ENCODE data around the gene RBBP4.
"Not testable (repeated sequence)": the region's sequence is repeated elsewhere in the genome, so short reads cannot be mapped to it uniquely, and the experiment has no call there.

Gene RBBP4

DNA sequence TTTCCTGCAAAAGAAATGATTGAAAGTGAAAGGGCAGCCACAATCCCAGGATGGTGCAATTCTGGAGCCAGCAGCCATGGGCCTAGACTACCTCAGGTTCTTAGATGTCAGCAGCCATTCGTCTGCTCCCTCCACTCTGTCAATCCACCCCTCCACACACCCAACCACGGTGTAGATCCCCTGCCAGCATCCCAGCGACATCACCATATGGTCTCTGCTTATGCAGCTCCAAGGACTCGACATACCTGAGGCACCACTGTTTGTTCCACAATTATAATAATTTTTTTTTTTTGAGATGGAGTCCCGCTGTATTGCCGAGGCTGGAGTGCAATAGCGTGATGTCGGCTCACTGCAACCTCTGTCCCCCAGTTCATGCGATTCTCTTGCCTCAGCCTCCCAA, 45.0 kb downstream of the RBBP4 start:
- DNase-seq = no peak

DNA sequence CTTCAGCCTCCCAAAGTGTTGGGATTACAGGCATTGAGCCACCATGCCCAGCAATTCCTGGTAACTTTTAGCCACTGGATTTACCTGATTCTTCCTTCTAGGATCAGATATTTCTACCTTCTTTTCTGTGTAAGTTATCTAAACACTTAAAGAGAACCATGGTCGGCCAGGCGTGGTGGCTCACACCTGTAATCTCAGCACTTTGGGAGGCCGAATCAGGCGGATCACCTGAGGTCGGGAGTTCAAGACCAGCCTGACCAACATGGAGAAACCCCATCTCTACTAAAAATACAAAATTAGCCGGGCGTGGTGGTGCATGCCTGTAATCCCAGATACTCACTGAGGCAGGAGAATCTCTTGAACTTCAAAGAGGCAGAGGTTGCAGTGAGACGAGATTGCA, 46.0 kb downstream of the RBBP4 start:
- DNase-seq = not testable (repeated sequence)

DNA sequence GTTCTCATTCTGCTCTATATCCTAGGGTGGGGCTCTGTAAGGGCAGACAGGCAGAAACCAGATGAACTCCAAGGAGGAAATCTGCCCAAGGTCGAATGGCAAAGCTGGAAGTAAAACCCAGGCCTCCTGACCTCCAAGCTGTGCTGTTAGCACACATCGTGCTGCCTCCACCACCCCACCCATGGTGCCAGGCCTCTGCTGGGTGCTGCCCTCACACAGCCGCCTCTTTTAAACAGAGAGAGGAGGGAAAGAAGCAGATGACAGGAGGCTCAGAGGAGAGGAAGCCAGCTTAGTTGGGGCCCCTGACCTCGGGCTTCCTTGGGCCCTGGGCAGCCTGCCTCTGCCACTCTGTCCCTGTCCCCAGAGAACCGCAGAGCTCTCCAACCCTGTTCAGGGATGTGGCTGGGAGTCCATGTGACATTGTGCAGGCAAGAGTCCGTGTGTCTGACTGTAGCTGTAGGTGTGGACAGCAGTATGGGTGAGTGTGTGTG, 50.5 kb downstream of the RBBP4 start:
- DNase-seq = no peak

DNA sequence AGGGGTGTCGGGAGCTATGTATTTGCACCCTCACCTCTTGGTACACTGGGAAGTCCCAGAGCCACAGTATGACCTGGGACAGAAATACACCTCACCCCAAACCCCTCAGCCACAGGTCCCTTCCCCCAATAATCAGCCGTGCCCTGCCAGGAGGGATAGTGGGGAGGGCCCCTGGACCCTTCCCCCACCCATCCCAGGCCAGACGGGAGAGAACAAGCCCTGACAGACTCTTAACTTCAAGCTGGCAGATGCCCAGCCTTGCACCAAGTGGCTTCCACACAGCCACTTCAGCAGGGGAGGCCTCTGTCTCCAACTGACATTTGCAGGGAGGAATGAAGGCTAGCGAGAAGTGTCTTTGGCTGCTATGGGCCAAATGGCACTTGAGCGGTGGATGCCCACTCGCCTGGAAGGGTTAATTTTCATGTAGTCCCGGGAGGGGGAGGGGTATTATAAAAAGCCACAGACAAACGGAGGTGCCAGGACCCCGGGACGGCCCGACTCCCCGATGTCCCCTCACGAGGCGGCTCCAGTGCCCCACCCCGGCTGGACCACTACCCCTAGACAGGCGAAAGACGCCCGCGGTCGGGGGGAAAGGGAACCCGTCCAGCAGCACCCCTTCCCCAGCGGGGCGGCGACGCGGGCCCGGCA, 51.1 kb downstream of the RBBP4 start:
- no peak for DNase-seq

DNA sequence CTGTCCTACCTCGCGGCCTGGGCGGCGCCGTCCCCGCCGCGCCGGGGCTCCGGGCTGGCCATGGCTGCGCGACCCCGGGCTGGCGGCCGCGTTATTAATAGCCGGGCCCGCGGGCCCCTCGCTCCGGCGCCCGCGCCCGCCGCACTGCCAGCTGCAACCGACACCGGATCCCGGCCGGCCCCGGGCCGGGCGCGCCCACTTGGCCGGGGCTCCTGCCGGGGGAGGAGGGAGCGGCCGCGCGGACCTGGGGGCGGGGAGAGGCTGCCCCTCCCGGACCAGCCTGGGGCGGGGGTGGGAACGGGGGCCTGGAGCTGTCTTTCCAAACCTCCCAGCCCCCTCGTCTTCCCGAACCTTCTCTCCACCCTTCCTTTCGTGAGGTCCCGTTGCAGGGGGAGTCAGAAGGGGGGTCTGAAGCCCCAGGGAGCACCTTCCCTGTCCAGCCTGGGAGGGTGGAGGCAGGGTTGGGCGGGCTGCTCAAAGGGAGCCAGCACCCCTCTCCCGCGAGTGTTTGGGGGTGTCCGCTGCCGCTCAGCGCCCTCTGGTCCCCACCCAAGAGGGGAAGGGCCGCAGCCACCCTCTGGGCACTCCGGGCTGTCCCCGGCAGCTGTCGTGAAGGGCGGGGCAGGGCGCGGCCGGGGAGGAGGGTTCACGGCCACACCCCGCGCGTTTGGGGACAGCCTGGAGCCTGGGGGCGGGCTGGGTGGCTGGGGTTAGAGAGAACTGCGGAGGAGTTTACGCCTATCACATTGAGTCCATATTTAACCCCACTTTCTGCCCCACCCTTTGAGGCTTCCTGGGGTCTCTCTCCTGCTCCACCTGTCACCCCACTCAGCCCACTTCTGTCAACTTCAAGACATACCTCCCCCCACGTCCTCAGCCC, 51.8 kb downstream of the RBBP4 start, which contains the start of gene SYNC:
Gene SYNC (minus strand): TSS at position 172 of the 880 bp plus-strand sequence. CDS start 110 bp downstream, at position 62.
- peak; percentile 11 for DNase-seq

DNA sequence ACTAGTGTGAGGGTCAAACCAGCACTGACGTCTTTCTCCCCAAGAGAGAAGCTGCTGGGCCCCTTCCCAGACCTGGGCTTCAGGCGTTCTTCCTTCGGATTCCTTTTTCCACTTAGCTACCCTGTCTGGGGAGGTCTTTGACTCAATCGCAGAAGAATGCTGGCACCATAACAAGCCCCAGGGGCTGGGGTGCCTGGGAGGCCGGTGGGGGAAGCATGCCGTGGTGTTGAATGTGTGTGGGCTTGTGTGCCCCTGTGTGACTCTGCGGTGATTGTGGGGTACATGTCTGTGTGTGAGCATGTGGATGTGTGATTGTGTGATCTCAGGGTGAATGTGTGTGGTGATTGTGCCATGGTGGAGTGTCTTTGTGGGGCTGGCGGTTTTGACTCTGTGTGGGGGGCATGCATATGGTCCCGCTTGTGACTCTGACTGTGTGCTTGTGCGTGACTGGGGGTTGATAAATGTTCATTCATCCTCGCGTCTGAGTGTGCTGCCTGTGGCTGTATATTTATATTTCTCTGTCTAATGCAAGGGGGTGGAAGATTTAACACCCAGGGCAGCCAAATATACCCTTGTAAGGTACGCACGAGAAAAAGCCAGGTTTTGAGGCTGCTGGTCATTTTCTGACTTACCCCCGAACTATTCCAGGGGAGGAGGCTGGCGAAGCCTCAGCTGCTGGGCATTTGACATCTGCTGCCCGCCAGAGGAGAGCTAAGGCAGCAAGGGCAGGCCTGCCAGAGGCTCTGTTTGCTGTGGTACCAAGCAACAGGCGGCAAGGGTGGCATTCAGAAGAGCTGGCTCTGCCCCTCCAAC, 52.7 kb downstream of the RBBP4 start:
- peak; percentile 48 for DNase-seq

DNA sequence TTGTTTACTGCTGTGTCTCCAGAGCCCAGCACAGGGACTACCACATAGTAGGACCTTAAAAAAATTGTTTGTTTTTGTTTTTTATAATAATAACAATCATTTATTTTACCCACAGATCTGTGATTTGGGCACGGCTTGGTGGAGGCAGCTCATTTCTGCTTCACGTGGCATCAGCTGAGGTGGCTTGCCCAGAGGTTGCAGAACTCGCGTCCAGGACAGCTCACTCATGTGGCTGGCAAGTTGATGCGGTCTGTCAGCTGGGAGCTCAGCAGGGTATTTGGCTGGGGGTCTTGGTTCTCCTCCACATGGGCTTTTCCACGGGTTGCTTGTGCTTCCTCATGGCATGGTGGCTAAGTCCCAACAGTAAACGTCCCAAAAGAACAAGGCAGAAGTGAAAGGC, 54.5 kb downstream of the RBBP4 start:
- no peak for DNase-seq

DNA sequence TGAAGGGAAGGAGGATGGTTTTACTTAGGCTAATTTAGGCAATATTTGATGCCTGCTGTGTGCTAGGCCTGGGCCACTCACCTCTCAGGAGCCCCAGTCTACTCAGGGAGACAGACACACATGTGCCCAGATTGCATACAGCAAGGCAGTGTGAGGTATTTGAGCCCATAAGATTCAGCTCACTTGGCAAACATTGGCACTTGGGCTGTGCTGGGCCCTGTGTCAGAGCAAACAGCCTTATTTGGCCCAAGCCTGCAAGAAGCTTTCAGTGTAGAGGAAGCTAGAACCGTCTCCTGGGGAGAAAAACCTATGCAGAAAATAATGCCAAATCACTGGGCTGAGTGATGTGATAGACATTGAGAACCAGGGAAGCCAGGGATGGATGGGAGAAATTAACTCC, 55.5 kb downstream of the RBBP4 start:
- DNase-seq = no peak

DNA sequence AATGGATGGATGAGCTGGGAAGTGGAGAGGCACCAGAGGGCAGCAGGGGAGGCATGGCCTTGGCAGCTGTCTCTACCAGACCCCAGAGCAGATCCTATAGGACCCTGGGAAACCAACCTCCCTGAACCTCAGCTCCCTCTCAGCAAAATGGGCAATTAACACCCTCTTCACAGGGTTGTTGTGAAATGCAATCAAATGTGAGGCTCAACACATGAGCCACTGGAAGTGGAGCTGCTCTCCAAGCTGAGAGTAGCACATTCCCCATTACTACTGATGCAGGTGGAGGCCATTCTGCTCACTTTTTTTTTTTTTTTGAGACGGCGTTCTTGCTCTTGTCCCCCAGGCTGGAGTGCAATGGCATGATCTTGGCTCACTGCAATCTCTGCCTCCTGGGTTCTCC, 58.1 kb downstream of the RBBP4 start:
- no peak for DNase-seq

DNA sequence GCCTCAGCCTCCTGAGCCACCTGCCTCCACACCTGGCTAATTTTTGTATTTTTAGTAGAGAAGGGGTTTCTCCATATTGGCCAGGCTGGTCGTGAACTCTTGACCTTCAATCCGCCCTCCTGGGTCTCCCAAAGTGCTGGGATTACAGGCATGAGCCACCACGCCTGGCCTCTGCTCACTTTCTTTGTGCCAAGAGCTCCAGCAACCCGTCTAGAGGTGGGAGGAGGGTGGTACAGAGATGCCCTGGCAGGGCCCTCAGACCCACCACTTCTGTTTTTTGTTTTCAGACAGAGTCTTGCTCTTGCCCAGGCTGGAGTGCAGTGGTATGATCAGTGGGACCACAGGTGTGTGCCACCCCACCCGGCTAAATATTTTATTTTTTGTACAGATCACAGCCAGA, 58.5 kb downstream of the RBBP4 start:
- DNase-seq = no peak

DNA sequence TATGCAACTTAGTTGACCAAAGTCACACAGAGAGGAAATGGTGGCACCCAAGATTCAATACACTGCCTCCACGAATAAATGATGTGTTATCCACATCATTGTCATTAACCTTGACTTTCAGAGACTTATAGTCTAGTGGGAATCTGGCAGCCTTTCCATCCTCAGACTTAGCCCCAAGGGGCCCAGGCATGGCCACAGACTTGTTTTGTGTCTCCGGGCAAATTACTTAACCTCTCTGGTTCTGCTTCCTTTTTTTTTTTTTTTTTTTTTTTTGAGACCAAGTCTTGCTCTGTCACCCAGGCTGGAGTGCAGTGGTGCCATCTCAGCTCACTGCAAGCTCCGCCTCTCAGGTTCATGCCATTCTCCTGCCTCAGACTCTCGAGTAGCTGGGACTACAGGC, 60.2 kb downstream of the RBBP4 start:
- not testable (repeated sequence) for DNase-seq

DNA sequence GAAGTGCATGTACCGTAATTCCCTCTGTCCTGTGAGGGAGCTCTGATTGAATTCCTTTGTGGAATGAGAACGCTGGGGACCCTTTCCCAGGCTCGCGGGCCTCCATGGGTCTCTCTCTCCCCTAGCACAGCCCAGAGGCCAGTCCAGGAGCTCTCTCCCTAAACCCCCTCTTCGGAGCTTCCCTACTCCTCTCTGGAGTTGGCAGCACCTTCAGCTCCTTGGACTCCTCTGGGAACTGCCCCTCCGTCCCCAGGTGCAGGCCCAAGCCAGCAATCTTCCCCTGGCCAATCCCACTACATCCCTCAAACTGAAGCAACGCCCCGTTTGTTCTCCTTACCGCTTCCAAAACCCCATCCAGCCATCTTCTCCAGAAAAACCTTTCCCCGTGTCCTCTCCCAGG, 62.1 kb downstream of the RBBP4 start:
- no peak for DNase-seq

DNA sequence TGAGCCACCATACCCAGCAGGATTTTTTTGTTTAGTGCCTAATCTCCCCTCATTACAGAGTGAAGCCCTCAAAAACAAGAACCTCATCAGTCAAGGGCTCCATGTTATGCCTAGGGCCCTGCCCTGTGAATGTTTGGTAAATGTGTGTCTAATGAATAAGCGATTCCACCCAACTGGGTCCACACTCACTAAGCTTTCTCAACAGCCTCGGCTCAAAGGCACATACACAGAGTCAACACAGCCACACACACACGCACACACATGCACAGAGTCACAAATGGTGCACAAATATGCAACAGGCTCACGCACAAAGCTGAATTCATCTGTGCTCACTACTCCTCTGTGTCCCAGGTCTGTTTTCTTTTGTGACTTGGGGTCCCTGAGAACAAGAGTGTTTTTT, 63.3 kb downstream of the RBBP4 start:
- no peak for DNase-seq

DNA sequence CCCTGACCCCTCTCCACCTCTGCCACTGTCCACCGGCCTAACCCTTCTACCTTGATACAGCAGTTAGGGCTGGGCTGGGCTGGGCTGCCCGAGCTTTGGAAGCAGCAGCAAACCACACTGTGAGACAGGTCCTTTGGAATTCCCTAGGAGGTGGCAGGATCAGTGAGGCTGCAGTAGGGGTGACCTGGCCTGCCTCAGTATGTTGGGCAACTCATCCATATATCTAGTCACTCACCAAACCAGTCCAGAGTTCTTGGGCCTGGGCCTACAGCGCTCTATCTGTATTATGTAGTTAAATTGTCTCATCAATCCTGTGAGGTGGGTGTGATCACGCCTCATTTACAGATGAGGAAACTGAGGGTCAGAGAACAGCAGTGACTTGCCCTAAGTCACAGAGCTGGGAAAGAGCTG, 64.9 kb downstream of the RBBP4 start:
- no peak for DNase-seq

DNA sequence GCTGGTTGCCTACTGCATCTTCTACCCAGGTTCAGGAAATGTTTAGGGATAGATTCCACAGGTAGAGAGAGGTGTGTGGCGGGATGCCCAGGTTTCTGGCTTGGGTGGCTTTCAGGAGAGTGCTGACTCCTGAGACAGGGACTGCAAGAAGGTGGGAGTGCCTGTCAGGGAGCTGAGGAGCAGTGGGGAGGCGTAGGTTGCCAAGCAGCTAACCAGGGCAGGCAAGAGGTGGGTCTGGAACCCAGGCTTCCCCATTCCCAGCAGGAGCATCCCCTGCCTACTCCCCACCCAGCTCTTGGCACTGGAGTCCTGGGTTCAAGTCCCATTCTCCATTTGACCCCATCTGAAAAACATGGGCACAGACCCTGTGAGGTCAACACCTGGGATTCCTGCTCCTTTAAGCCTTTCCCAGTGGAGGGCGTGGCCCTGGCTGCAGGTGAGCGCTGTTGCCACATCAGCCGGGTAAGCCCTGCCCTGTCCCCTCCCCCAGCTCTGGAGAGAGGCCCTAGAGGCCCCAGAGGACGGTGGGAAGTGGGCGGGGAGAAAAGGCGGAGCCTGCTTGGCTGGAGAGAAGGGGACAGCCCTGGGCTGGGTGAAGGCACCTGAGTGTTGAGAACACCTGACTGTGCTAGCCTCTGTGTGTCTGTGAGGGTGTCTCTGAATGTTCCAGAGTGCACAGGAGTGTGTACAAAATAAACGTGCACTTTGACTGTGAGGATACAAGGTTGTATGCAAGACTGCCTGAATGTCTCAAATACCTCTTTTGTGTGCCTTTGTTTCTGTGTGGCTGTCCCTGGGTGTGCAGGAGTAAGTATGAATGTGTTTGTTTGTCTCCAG, 65.5 kb downstream of the RBBP4 start:
- no peak for DNase-seq

DNA sequence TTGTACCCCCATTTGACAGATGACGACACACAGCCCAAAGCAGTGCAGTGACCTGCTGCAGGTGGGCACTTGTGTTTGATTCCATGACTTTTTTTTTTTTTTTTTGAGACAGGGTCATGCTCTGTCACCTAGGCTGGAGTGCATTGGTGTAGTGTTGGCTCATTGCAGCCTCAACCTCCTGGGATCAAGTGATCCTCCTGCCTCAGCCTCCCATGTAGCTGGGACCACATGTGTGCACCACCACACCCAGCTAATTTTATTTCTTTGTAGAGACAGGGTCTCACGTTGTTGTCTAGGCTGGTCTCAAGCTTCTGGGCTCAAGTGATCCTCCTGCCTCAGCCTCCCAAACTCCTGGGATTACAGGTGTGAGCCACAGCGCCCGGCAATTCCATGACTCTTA, 66.5 kb downstream of the RBBP4 start:
- no peak for DNase-seq

DNA sequence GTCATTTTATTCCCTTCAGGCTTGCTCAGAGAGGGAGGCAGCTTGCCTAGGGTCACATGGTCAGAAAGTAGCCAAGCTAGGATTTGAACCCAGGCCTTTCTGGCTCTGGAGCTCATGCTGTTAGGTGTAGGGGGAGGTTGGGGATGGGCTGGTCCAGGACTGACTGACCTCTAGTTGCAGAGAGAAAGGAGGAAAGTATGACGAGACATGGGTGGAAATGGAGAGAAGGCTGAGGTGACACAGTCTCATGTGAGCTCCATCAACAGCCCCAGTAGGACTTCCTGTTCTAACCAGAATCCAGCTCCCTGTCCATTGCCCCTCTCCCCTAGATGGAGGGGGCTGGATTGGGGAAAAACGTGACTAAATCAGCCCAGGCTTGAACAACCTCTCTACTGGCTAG, 67.0 kb downstream of the RBBP4 start:
- DNase-seq = no peak

DNA sequence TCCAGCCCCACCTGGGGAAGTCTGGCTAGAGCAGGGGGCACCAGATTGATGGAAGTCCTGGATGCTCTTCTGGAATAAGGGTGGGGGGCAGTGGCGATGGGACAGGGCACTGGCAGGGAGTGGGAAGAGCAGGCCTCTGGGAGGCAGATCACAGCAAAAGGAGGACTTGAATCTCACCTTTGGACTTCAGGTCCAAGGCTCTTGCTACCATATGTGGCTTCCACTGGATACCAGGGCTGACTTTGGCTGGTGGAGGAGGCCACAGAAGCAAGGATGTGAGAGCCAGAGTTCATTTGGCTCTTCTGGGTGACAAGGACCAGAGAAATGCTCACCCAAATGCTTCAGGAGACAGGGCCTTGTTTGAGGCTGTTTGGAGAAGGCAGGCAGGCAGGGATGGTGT, 67.5 kb downstream of the RBBP4 start:
- DNase-seq = no peak

DNA sequence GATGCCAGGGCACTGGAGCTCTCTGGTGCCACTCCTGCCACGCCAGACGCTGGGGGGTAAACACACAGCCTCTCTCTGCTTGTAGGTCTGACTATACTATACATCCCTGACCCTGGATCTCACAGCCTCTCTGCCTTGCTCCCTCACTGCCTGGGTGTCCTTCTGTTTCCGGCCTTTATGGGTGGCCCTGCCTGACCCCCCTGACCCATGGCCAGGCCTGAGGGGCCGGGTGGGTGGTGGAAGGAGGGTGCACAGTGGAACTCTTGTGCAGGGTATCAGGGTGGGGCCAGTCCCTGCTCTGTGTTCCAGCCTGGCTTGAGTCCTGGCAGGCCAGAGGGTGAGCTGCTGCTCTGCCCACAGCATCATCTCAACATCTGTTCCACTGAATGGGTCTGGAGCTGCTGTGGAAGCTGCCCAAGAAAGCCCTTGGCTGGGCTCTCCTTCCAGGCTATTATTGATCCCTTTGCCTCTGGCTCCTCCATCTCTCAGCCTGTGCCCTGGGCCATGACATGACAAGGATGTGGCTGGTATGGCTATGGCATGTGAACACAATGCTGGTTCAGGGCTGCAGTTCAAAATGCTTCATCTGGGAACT, 68.8 kb downstream of the RBBP4 start:
- no peak for DNase-seq

DNA sequence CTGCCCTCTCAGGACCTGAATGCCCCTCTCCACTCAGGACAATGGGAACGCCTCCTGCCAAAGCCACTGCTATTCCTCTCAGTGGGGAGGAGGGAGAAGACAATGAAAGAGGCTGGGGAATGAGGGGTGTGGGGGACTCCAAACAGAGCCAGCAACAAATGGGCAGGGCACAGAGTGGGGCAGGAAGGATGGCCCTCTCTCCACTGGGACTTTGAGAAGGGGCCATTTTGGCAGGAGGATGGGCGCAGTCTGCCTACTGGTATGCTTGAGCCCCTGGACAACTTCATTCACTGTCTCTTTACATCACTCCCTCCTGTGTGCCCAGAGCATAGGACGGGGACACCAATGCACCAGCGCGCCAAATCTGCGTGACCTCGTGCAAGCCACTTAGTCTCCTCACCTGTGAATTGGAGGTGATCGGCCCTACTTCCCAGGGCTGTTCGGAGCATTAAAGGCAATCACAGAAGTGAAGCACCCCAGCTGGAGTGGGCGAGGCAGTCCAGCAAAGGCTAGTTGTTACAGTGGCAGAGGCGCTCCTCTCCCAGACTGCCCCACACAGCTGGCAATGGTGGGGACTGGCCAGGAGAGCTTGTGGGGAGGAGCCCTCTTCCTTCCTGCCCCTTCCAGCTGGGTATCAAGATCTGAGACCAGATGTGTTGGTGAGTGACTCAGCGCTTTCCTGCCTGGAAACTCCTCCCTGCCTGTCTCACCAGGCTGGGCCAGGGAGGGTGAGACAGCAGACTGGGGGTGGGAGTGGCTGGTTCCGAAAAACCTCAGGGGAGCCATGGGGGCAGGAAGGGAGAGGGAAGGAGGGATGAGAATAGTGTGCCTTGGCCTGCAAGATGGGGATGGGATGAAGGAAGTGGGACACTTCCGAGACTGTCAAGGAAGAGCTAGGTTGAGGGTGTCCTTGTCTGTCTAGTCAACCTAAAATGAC, 73.9 kb downstream of the RBBP4 start:
- DNase-seq = no peak

DNA sequence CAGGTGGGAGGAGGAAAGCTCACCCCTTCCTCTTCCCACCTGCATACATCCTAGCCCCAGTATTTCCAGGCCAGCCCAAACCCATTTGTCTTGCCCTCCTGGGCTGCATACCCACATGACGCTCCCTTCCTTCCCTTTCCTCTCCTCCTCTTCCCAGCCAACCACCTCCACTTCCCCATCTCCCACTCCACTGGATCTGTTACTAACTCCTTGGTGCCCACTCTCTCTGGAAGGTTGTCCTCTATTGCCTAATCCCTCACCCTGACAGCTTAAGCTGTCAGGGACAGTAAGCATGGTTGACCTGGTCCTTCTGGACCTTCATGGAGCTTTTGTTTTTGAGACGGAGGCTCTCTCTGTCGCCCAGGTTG, 74.6 kb downstream of the RBBP4 start:
- DNase-seq = no peak
